Calu3 (cell line): ENCODE data around the gene CBY2. TPM values are rescaled to one million over a fixed set of nuclear protein-coding genes. Genes with fewer than 3 reads are reported as not detected.

Source experiments
- BruUV-seq: library from RNA; stranded (reverse); fragments of 400-500 nt; replicated peaks from 2 replicates; lab custom pipeline; 2021; lab: Mats Ljungman, UMichigan
- CTCF ChIA-PET: fragments of 300-600 bp; sonication (Branson Sonifier 250); formaldehyde crosslinking; loops from one replicate; lab custom pipeline; 2022; ENCODE audit warnings: antibody characterized with exemption; lab: Charles Lee
- DNase-seq: peaks from one replicate; pipeline ENCODE4 v3.0.0; 2022
- H3K27ac Mint-ChIP-seq: one replicate; pipeline ENCODE4 v1.8.0; 2022; ENCODE audit warnings: mixed read lengths; ENCODE audit not compliant: unreplicated experiment
- H3K27me3 Mint-ChIP-seq: one replicate; pipeline ENCODE4 v1.8.0; 2022; ENCODE audit warnings: mixed read lengths; ENCODE audit not compliant: unreplicated experiment
- H3K36me3 Mint-ChIP-seq: one replicate; pipeline ENCODE4 v1.8.0; 2022; ENCODE audit warnings: mild to moderate bottlenecking, moderate library complexity, mixed read lengths; ENCODE audit not compliant: insufficient read depth, unreplicated experiment
- H3K4me1 Mint-ChIP-seq: one replicate; pipeline ENCODE4 v1.8.0; 2022; ENCODE audit warnings: mild to moderate bottlenecking, low read depth, mixed read lengths; ENCODE audit not compliant: unreplicated experiment
- H3K4me3 Mint-ChIP-seq: one replicate; pipeline ENCODE4 v1.8.0; 2022; ENCODE audit warnings: mild to moderate bottlenecking, low read depth, moderate library complexity, mixed read lengths; ENCODE audit not compliant: unreplicated experiment
- H3K9me3 Mint-ChIP-seq: one replicate; pipeline ENCODE4 v1.8.0; 2022; ENCODE audit warnings: low read depth, mixed read lengths; ENCODE audit not compliant: unreplicated experiment
- intact Hi-C: fragments of 100-400 bp; cut with micrococcal nuclease; formaldehyde crosslinking; loops from one replicate; pipeline ENCODE4 v1.10.0; 2022; ENCODE audit not compliant: unreplicated experiment
- total RNA-seq: library from RNA; stranded (reverse); gene quantifications from 2 replicates; pipeline ENCODE4 v1.2.3, GENCODE V29; 2022
- TF ChIP-seq, protein P1 (sequence below): fragments of 200-600 bp; IDR thresholded peaks from one replicate; pipeline ENCODE4 v1.8.0; 2022; ENCODE audit warnings: antibody characterized with exemption; ENCODE audit not compliant: unreplicated experiment

CBY2 gene
- total RNA-seq, 1 experiment from 2014 or later, result not detected

DNA sequence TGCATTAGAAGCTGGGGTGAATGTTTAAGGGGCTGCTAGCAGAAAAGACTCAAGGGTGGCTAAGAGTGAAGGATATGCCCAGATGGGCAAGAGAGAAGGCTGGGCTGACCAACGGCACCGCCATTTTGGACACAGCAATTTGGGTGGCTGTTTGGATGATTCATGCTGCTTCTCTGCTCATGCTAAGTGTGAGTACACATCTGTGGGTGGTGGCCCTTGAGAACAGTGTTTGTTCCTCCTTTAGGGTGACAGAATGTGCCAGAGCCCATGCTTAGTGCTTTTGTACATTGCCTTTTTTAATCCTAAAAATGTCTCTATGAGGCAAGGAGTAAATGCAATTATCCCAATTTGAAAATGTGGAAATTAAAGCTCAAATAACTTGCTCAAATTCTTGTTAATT lies 9.8 kb downstream of the CBY2 start:
- no peaks in the 10 kb centered on the region for H3K9me3 Mint-ChIP-seq
- no peaks in the 10 kb centered on the region for H3K36me3 Mint-ChIP-seq
- H3K4me3 Mint-ChIP-seq, result no peak overlapping the region
- no peak for DNase-seq
- CTCF ChIA-PET, result no interaction called here
- peaks cover 74% of the 10 kb centered on the region for H3K27me3 Mint-ChIP-seq
- intact Hi-C loops, result no loop called here
- no peak overlapping the region for H3K27ac Mint-ChIP-seq
- H3K4me1 Mint-ChIP-seq, result no peaks in the 10 kb centered on the region
- BruUV-seq, result no TSS peak
- TF ChIP-seq, protein P1, sequence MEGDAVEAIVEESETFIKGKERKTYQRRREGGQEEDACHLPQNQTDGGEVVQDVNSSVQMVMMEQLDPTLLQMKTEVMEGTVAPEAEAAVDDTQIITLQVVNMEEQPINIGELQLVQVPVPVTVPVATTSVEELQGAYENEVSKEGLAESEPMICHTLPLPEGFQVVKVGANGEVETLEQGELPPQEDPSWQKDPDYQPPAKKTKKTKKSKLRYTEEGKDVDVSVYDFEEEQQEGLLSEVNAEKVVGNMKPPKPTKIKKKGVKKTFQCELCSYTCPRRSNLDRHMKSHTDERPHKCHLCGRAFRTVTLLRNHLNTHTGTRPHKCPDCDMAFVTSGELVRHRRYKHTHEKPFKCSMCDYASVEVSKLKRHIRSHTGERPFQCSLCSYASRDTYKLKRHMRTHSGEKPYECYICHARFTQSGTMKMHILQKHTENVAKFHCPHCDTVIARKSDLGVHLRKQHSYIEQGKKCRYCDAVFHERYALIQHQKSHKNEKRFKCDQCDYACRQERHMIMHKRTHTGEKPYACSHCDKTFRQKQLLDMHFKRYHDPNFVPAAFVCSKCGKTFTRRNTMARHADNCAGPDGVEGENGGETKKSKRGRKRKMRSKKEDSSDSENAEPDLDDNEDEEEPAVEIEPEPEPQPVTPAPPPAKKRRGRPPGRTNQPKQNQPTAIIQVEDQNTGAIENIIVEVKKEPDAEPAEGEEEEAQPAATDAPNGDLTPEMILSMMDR, result no peak

DNA sequence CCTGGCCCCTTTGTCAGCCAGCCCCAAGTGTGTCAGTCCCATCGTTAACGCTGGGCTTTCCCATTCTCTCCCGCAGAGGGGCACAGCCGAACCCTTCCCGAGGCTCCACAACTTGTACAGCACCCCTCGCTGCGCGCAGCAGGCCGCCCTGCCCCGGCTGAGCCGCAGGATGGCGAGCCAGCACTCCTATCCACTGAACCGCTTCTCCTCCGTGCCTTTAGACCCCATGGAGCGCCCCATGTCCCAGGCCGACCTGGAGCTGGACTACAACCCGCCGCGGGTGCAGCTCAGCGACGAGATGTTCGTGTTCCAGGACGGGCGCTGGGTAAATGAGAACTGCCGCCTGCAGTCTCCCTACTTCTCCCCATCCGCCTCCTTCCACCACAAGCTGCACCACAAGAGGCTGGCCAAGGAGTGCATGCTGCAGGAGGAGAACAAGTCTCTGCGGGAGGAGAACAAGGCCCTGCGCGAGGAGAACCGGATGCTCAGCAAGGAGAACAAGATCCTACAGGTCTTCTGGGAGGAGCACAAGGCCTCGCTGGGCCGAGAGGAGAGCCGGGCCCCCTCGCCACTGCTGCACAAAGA lies 11.1 kb downstream of the CBY2 start:
- no peak overlapping the region for H3K4me3 Mint-ChIP-seq
- H3K36me3 Mint-ChIP-seq, result no peaks in the 10 kb centered on the region
- peaks cover 74% of the 10 kb centered on the region for H3K27me3 Mint-ChIP-seq
- BruUV-seq, result no TSS peak
- intact Hi-C loops, result no loop called here
- CTCF ChIA-PET, result no interaction called here
- no peaks in the 10 kb centered on the region for H3K4me1 Mint-ChIP-seq
- DNase-seq, result no peak
- TF ChIP-seq, protein P1, result no peak
- H3K27ac Mint-ChIP-seq, result no peak overlapping the region
- H3K9me3 Mint-ChIP-seq, result no peaks in the 10 kb centered on the region

DNA sequence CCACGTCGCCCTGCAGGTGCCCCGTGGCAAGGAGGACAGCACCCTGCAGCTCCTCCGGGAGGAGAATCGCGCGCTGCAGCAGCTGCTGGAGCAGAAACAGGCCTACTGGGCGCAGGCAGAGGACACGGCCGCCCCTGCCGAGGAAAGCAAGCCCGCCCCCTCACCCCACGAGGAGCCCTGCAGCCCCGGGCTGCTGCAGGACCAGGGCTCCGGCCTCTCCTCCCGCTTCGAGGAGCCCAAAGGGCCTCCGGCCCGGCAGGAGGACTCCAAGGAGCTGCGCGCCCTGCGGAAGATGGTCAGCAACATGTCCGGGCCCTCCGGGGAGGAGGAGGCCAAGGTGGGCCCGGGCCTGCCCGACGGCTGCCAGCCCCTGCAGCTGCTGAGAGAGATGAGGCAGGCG lies 11.6 kb downstream of the CBY2 start:
- no peak overlapping the region for H3K4me3 Mint-ChIP-seq
- H3K9me3 Mint-ChIP-seq, result no peaks in the 10 kb centered on the region
- TF ChIP-seq, protein P1, result no peak
- CTCF ChIA-PET, result no interaction called here
- no TSS peak for BruUV-seq
- peaks cover 74% of the 10 kb centered on the region for H3K27me3 Mint-ChIP-seq
- no peaks in the 10 kb centered on the region for H3K36me3 Mint-ChIP-seq
- H3K4me1 Mint-ChIP-seq, result no peaks in the 10 kb centered on the region
- intact Hi-C loops, result no loop called here
- DNase-seq, result no peak
- H3K27ac Mint-ChIP-seq, result no peak overlapping the region

DNA sequence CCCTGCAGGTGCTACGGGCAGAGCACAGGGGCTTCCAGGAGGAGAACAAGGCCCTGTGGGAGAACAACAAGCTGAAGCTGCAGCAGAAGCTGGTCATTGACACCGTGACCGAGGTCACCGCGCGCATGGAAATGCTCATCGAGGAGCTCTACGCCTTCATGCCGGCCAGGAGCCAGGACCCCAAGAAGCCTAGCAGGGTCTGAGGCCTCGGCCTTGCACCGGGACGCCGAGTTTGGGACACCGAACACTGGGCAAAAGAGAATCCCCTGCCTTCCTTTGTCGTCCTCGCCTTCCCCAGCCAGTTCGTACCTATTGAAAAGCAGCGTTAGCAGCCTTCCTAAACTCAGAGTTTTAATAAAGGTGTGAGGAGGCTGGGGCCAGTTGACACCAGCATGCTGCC lies 12.1 kb downstream of the CBY2 start:
- no peaks in the 10 kb centered on the region for H3K36me3 Mint-ChIP-seq
- BruUV-seq, result no TSS peak
- no peak overlapping the region for H3K4me3 Mint-ChIP-seq
- no peaks in the 10 kb centered on the region for H3K9me3 Mint-ChIP-seq
- no peaks in the 10 kb centered on the region for H3K4me1 Mint-ChIP-seq
- TF ChIP-seq, protein P1, result no peak
- DNase-seq, result no peak
- H3K27me3 Mint-ChIP-seq, result peaks cover 74% of the 10 kb centered on the region
- intact Hi-C loops, result no loop called here
- CTCF ChIA-PET, result no interaction called here
- no peak overlapping the region for H3K27ac Mint-ChIP-seq
